Peyer's patch (tissue), 4 donors: Measurements from ENCODE around the gene SNX9. TPM values are rescaled to one million over a fixed set of nuclear protein-coding genes. Genes with fewer than 3 reads are reported as not detected.

Experiments
- DNase-seq, 3 donors: peaks; one replicate each; pipeline ENCODE4 v3.0.0-alpha.2; 2017 to 2019
- H3K27ac ChIP-seq, 4 donors: fragments of 200-600 bp; sonication (generic); one replicate each; pipeline ENCODE4 v1.5.1; 2016 to 2019
- H3K27me3 ChIP-seq, 2 donors: fragments of 200-600 bp; sonication (generic); one replicate each; pipeline ENCODE4 v1.5.1; 2019
- H3K36me3 ChIP-seq, 3 donors: fragments of 200-600 bp; sonication (generic); one replicate each; pipeline ENCODE4 v1.5.1; 2016 to 2019
- H3K4me1 ChIP-seq, 4 donors: fragments of 200-600 bp; sonication (generic); one replicate each; pipeline ENCODE4 v1.5.1; 2016 to 2019
- H3K4me3 ChIP-seq, 4 donors: fragments of 200-600 bp; sonication (generic); 1 replicate in 3 of 4; 2 replicates in 1 of 4; pipeline ENCODE4 v1.5.1; 2016 to 2019; ENCODE audit warnings: mild to moderate bottlenecking in 1 of 4
- H3K9me3 ChIP-seq, 4 donors: fragments of 200-600 bp; sonication (generic); one replicate each; pipeline ENCODE4 v1.5.1; 2016 to 2019; ENCODE audit warnings: mild to moderate bottlenecking in 1 of 4
- CTCF ChIP-seq, 6 experiments: fragments of 450-650 bp in 4 of 6; fragments of 200-600 bp in 2 of 6; sonication (generic) in 1 of 6; IDR thresholded peaks; one replicate each; pipeline ENCODE4 v1.5.1; 2017 to 2019; ENCODE audit warnings: antibody characterized with exemption in 6 of 6, mild to moderate bottlenecking in 3 of 6, moderate library complexity in 1 of 6
- POLR2A ChIP-seq, 2 donors: fragments of 450-650 bp; IDR thresholded peaks; one replicate each; pipeline ENCODE4 v1.5.1; 2017; ENCODE audit warnings: antibody characterized with exemption in 2 of 2, mild to moderate bottlenecking in 2 of 2, moderate library complexity in 2 of 2
- total RNA-seq, 4 donors: library from RNA; depleted of rRNA; stranded (reverse); fragments of >200 nt; gene quantifications; one replicate each; pipeline ENCODE4 v1.1.0, GENCODE V29; 2016

SNX9 gene
- total RNA-seq, 4 donors from 2014 or later = 49.8 to 59.1 (median 52.5) TPM

GRCh38 chr6:157881342-157881741, 58.3 kb downstream of the SNX9 start:
- no peak for DNase-seq
- Histone ChIP-seq H3K4me1 (no peaks in the 10 kb centered on the region), H3K36me3 (peaks cover 0 to 52% (median 0%) of the 10 kb centered on the region in 3 donors), H3K9me3 (no peaks in the 10 kb centered on the region), H3K4me3 (no peak overlapping the region), H3K27ac (no peak overlapping the region), H3K27me3 (no peaks in the 10 kb centered on the region)
- TF ChIP-seq CTCF (IDR thresholded peaks at IDR 0.05) (no peak), POLR2A (IDR thresholded peaks at IDR 0.05) (no peak)

- H3K4me3 ChIP-seq = no peak overlapping the region
- no peak for DNase-seq
- no peaks in the 10 kb centered on the region for H3K4me1 ChIP-seq
- TF ChIP-seq CTCF (IDR thresholded peaks at IDR 0.05) (no peak), POLR2A (IDR thresholded peaks at IDR 0.05) (no peak)
- no peaks in the 10 kb centered on the region for H3K27me3 ChIP-seq
- peak overlapping the region; percentile 16 to 61 (median 48) for H3K27ac ChIP-seq
- no peaks in the 10 kb centered on the region for H3K9me3 ChIP-seq
- peaks cover 0 to 44% (median 0%) of the 10 kb centered on the region in 3 donors for H3K36me3 ChIP-seq
Observed at GRCh38 chr6:157884756-157885155, 61.7 kb downstream of the SNX9 start.

- no peaks in the 10 kb centered on the region for H3K9me3 ChIP-seq
- peak overlapping the region; percentile 45 to 61 (median 48) for H3K27ac ChIP-seq
- TF ChIP-seq CTCF (IDR thresholded peaks at IDR 0.05) (peak in 1 of 6 experiments; percentile 6), POLR2A (IDR thresholded peaks at IDR 0.05) (no peak)
- H3K4me1 ChIP-seq = no peaks in the 10 kb centered on the region
- peaks cover 0 to 44% (median 0%) of the 10 kb centered on the region in 3 donors for H3K36me3 ChIP-seq
- no peak overlapping the region for H3K4me3 ChIP-seq
- peak in 2 of 3 donors; percentile 44 to 70 for DNase-seq
- no peaks in the 10 kb centered on the region for H3K27me3 ChIP-seq
Observed at GRCh38 chr6:157885211-157885788, 62.3 kb downstream of the SNX9 start.

GRCh38 chr6:157885876-157886275, 62.8 kb downstream of the SNX9 start:
- Histone ChIP-seq H3K27me3 (no peaks in the 10 kb centered on the region), H3K36me3 (peaks cover 0 to 44% (median 0%) of the 10 kb centered on the region in 3 donors), H3K4me1 (no peaks in the 10 kb centered on the region), H3K27ac (peak overlapping the region; percentile 12 to 61 (median 44)), H3K4me3 (no peak overlapping the region), H3K9me3 (no peaks in the 10 kb centered on the region)
- DNase-seq = no peak
- TF ChIP-seq POLR2A (IDR thresholded peaks at IDR 0.05) (no peak), CTCF (IDR thresholded peaks at IDR 0.05) (no peak)

GRCh38 chr6:157887892-157888291, 64.8 kb downstream of the SNX9 start:
- Histone ChIP-seq H3K4me3 (no peak overlapping the region), H3K27me3 (no peaks in the 10 kb centered on the region), H3K36me3 (peaks cover 0 to 32% (median 0%) of the 10 kb centered on the region in 3 donors), H3K9me3 (no peaks in the 10 kb centered on the region), H3K27ac (no peak overlapping the region), H3K4me1 (no peaks in the 10 kb centered on the region)
- no peak for TF ChIP-seq CTCF (IDR thresholded peaks at IDR 0.05)
- no peak for TF ChIP-seq POLR2A (IDR thresholded peaks at IDR 0.05)
- DNase-seq = no peak
